Hematopoietic multipotent progenitor cell treated with erythropoietin and hydrocortisone succinate and interleukin-3 and kit ligand, for 6 days (in vitro differentiated cells): ENCODE results near the gene BRD1.
"Not testable (repeated sequence)": the region's sequence is repeated elsewhere in the genome, so short reads cannot be mapped to it uniquely, and the experiment has no call there.

Experiments
- DNase-seq: peaks from one replicate; pipeline ENCODE4 v3.0.0-alpha.2; 2015

Gene BRD1

GRCh38 chr22:49852898-49853894 lies 25.5 kb upstream of the BRD1 start, which contains the start of gene ZBED4:
Gene ZBED4, plus strand, starts transcription at chr22:49853844. Its CDS starts 29,819 bp downstream, at chr22:49883663.
- peak; percentile 99 for DNase-seq

- DNase-seq: not testable (repeated sequence)
These were observed 24.9 kb upstream of the BRD1 start for GRCh38 chr22:49852568-49852897.

GRCh38 chr22:49850959-49851802 lies 23.5 kb upstream of the BRD1 start:
- DNase-seq: no peak

GRCh38 chr22:49850021-49850911 lies 22.6 kb upstream of the BRD1 start:
- no peak for DNase-seq

GRCh38 chr22:49849161-49850020 lies 21.7 kb upstream of the BRD1 start:
- DNase-seq: no peak

GRCh38 chr22:49848690-49849160 lies 21.1 kb upstream of the BRD1 start:
- no peak for DNase-seq

GRCh38 chr22:49847751-49848689 lies 20.3 kb upstream of the BRD1 start:
- DNase-seq: no peak

GRCh38 chr22:49845666-49846459 lies 18.2 kb upstream of the BRD1 start:
- DNase-seq: no peak

- no peak for DNase-seq
These were observed 17.6 kb upstream of the BRD1 start for GRCh38 chr22:49845241-49845640.

GRCh38 chr22:49838771-49839717 lies 11.4 kb upstream of the BRD1 start:
- DNase-seq: peak; percentile 72

GRCh38 chr22:49833340-49834007 lies 5.8 kb upstream of the BRD1 start:
- no peak for DNase-seq

- DNase-seq: no peak
These were observed 1.6 kb upstream of the BRD1 start for GRCh38 chr22:49829044-49829853.

GRCh38 chr22:49828599-49828965 lies 909 bp upstream of the BRD1 start:
- no peak for DNase-seq

- no peak for DNase-seq
These were observed 311 bp downstream of the BRD1 start for GRCh38 chr22:49827271-49827852.

- DNase-seq: peak; percentile 51
These were observed 936 bp downstream of the BRD1 start for GRCh38 chr22:49826603-49827270.
